GM23338 (cell line): ENCODE measurements around the gene NPHP4.

Source experiments
- CREB1 ChIP-seq: fragments of 250-450 bp; sonication (Bioruptor Pico); IDR thresholded peaks from 2 replicates; pipeline ENCODE4 v1.5.0; 2020; ENCODE audit warnings: low read depth, mild to moderate bottlenecking, moderate library complexity
- EZH2 ChIP-seq: fragments of 200-600 bp; sonication (generic); IDR thresholded peaks from one replicate; pipeline ENCODE4 v1.8.0; 2017; ENCODE audit warnings: antibody characterized with exemption, mild to moderate bottlenecking, low read depth; ENCODE audit not compliant: unreplicated experiment
- POLR2AphosphoS5 ChIP-seq: IDR thresholded peaks from 2 replicates; pipeline ENCODE4 v1.6.1; 2016; ENCODE audit warnings: antibody characterized with exemption, low read depth
- TF ChIP-seq, protein P1 (sequence below): IDR thresholded peaks from one replicate; pipeline ENCODE4 v1.6.1; 2018; ENCODE audit warnings: antibody characterized with exemption; ENCODE audit not compliant: unreplicated experiment

DNA sequence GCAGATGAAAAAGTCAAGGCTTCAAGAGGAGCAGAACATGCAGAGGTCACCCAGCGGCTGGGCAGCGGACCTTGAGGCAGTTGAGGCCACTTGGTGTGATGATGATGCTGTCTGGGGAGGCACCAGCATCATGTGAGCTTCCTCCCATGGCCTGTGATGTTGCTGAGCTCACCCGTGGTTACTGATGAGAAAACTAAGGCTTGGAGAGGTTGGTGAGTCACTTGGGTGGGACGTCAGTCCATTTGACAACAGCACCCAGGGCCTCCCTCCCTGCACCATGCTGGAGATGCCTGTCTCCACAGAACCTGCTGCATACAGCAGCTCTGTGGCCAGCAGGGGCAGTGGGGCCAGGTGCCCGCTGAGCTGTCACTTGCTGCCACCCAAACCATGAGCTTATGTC lies 146.8 kb downstream of the NPHP4 start:
- TF ChIP-seq, protein P1, sequence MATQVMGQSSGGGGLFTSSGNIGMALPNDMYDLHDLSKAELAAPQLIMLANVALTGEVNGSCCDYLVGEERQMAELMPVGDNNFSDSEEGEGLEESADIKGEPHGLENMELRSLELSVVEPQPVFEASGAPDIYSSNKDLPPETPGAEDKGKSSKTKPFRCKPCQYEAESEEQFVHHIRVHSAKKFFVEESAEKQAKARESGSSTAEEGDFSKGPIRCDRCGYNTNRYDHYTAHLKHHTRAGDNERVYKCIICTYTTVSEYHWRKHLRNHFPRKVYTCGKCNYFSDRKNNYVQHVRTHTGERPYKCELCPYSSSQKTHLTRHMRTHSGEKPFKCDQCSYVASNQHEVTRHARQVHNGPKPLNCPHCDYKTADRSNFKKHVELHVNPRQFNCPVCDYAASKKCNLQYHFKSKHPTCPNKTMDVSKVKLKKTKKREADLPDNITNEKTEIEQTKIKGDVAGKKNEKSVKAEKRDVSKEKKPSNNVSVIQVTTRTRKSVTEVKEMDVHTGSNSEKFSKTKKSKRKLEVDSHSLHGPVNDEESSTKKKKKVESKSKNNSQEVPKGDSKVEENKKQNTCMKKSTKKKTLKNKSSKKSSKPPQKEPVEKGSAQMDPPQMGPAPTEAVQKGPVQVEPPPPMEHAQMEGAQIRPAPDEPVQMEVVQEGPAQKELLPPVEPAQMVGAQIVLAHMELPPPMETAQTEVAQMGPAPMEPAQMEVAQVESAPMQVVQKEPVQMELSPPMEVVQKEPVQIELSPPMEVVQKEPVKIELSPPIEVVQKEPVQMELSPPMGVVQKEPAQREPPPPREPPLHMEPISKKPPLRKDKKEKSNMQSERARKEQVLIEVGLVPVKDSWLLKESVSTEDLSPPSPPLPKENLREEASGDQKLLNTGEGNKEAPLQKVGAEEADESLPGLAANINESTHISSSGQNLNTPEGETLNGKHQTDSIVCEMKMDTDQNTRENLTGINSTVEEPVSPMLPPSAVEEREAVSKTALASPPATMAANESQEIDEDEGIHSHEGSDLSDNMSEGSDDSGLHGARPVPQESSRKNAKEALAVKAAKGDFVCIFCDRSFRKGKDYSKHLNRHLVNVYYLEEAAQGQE: no peak
- no peak for TF ChIP-seq CREB1 (CRISPR knock-in tag)
- TF ChIP-seq POLR2AphosphoS5: no peak
- TF ChIP-seq EZH2: no peak
